A375 (cell line): Measurements from ENCODE around the gene KRT82. TPM values are rescaled to one million over a fixed set of nuclear protein-coding genes. Genes with fewer than 3 reads are reported as not detected.

ENCODE experiments used
- total RNA-seq: library from RNA; depleted of rRNA; stranded (reverse); fragments of >200 nt; shearing (Covaris generic); gene quantifications from 2 replicates; pipeline ENCODE4 v1.2.3, GENCODE V29; 2014; rRNA removed

Gene KRT82
- total RNA-seq, result not detected in 2 replicates

GRCh38 chr12:52405922-52406385 is at the start of gene KRT82:
KRT82 (minus strand) TSS chr12:52406335; CDS start chr12:52406277, 58 bp downstream.

GRCh38 chr12:52452101-52452500 is 46.0 kb upstream of the KRT82 start, which contains the start of gene KRT6B:
KRT6B (minus strand) TSS chr12:52452146; CDS start chr12:52452078, 68 bp downstream.

GRCh38 chr12:52434081-52434733 is 28.1 kb upstream of the KRT82 start, which contains the start of gene KRT75:
KRT75 (minus strand) TSS chr12:52434371; CDS start chr12:52434304, 67 bp downstream.

DNA sequence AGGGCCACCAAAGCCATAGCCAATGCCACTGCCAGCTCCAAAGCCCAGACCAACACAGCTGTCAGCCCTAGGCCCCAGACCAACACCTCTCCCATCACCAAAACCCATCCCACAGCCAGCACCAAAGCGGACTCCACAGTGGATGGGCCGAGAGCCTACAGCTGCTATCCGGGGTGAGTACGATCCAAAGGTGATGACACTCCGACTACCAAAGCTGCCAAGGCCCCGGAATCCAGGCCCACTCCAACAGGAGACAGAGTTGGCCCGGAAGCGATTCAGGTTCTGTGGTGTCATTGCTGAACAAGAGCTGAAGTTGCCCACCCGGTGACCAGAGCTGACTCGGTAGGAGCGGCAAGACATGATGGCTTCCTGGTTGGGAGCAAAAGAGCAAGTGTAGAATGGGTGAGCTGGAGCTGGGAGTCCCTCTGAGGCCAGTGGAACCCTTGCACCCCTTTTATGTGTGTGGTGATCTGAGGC is 20.9 kb downstream of the KRT82 start, which contains the start of gene KRT84:
Gene KRT84 (minus strand): TSS at position 427 of the 477 bp plus-strand sequence. CDS start 67 bp downstream, at position 360.

GRCh38 chr12:52366738-52367485 is 39.2 kb downstream of the KRT82 start, which contains the start of gene KRT85:
KRT85 (minus strand) TSS chr12:52367481; CDS start chr12:52367405, 76 bp downstream.

Other genes starting within 250 kb of the KRT82 start
- gene KRT80, start 214.3 kb downstream of the KRT82 start, total RNA-seq, result 40.8 and 49.9 TPM in 2 replicates
- gene KRT7, start 173.1 kb downstream of the KRT82 start, total RNA-seq, result 31.9 and 37.9 TPM in 2 replicates
- 3.0 and 4.7 TPM in 2 replicates for gene KRT86, start 131.7 kb downstream of the KRT82 start, total RNA-seq
- 129 and 158 TPM in 2 replicates for gene KRT81, start 114.8 kb downstream of the KRT82 start, total RNA-seq
- 0.08 and 0.19 TPM in 2 replicates for gene KRT83, start 84.9 kb downstream of the KRT82 start, total RNA-seq
- not detected in 2 replicates for gene KRT85, start 38.9 kb downstream of the KRT82 start, total RNA-seq
- gene KRT84, start 20.7 kb downstream of the KRT82 start, total RNA-seq, result not detected in 2 replicates
- 0.19 TPM in 1 of 2 replicates, not detected in the other for gene KRT75, start 28.0 kb upstream of the KRT82 start, total RNA-seq
- 1.2 and 2.0 TPM in 2 replicates for gene KRT6B, start 45.8 kb upstream of the KRT82 start, total RNA-seq
- gene KRT6C, start 67.5 kb upstream of the KRT82 start, total RNA-seq, result not detected in 2 replicates
- 0.08 TPM in 1 of 2 replicates, not detected in the other for gene KRT6A, start 86.9 kb upstream of the KRT82 start, total RNA-seq
- not detected in 2 replicates for gene KRT5, start 114.1 kb upstream of the KRT82 start, total RNA-seq
- not detected in 2 replicates for gene KRT71, start 146.8 kb upstream of the KRT82 start, total RNA-seq
- gene KRT74, start 167.5 kb upstream of the KRT82 start, total RNA-seq, result not detected in 2 replicates
- gene KRT72, start 195.1 kb upstream of the KRT82 start, total RNA-seq, result not detected in 2 replicates
- not detected in 2 replicates for gene KRT73, start 212.2 kb upstream of the KRT82 start, total RNA-seq
- not detected in 2 replicates for gene KRT2, start 245.9 kb upstream of the KRT82 start, total RNA-seq